IMR-90 (cell line): Measurements from ENCODE around the gene MYL11. TPM values are rescaled to one million over a fixed set of nuclear protein-coding genes. Genes with fewer than 3 reads are reported as not detected.

ENCODE experiments used
- ATAC-seq: fragments of 200-7000 bp; cut with Tn5 transposase; 2 replicates; pipeline ENCODE4 v1.9.1; 2020; ENCODE audit warnings: low read depth, mild to moderate bottlenecking, moderate library complexity
- BruUV-seq: library from RNA; stranded (reverse); fragments of 400-500 nt; replicated peaks from 2 replicates; lab custom pipeline; 2021; lab: Mats Ljungman, UMichigan
- CTCF ChIA-PET: fragments of 300-600 bp; formaldehyde crosslinking; extraction: SDS; loops from one replicate; lab custom pipeline; 2021; ENCODE audit warnings: antibody characterized with exemption; lab: Yijun Ruan, JAX
- POLR2A ChIA-PET: fragments of 300-600 bp; sonication (Branson Sonifier 250); formaldehyde crosslinking; loops from one replicate; lab custom pipeline; 2022; ENCODE audit warnings: antibody characterized with exemption; ENCODE audit not compliant: unreplicated experiment; lab: Charles Lee
- DNase-seq: peaks from one replicate; pipeline ENCODE4 v3.0.0; 2013
- H2AFZ ChIP-seq: replicated peaks from 2 replicates; pipeline ENCODE3; 2013; ENCODE audit warnings: low read length, mild to moderate bottlenecking; ENCODE audit not compliant: poor library complexity
- H2AK5ac ChIP-seq: 2 replicates; pipeline ENCODE4 v1.6.1; 2013; ENCODE audit warnings: low read depth, low read length, inconsistent platforms
- H2AK9ac ChIP-seq: replicated peaks from 2 replicates; pipeline ENCODE3; 2013; ENCODE audit warnings: mild to moderate bottlenecking, low read depth, low read length, moderate library complexity; ENCODE audit not compliant: poor library complexity
- H2BK120ac ChIP-seq: 2 replicates; pipeline ENCODE4 v1.6.1; 2013; ENCODE audit warnings: low read depth, low read length, inconsistent platforms
- H2BK15ac ChIP-seq: 3 replicates; pipeline ENCODE4 v1.6.1; 2013; ENCODE audit warnings: low read depth, low read length, inconsistent platforms
- H2BK20ac ChIP-seq: 2 replicates; pipeline ENCODE4 v1.6.1; 2013; ENCODE audit warnings: low read depth, mild to moderate bottlenecking, inconsistent platforms, low read length, moderate library complexity
- H2BK5ac ChIP-seq: 2 replicates; pipeline ENCODE4 v1.6.1; 2013; ENCODE audit warnings: mild to moderate bottlenecking, low read depth, low read length, inconsistent platforms; ENCODE audit not compliant: poor library complexity, severe bottlenecking
- H3K14ac ChIP-seq: replicated peaks from 2 replicates; pipeline ENCODE4 v1.6.1; 2013; ENCODE audit warnings: low read depth, low read length, inconsistent platforms
- H3K18ac ChIP-seq: 2 replicates; pipeline ENCODE4 v1.6.1; 2013; ENCODE audit warnings: low read depth, low read length, control low read depth
- H3K23ac ChIP-seq: 2 replicates; pipeline ENCODE4 v1.6.1; 2013; ENCODE audit warnings: low read depth, low read length, inconsistent platforms
- H3K27ac ChIP-seq: 2 replicates; pipeline ENCODE4 v1.5.1; 2013; ENCODE audit warnings: mild to moderate bottlenecking, control low read depth, low read length; ENCODE audit not compliant: insufficient read depth
- H3K27me3 ChIP-seq: 2 replicates; pipeline ENCODE4 v1.6.1; 2013; ENCODE audit warnings: low read length; ENCODE audit not compliant: control insufficient read depth, insufficient read depth
- H3K36me3 ChIP-seq: 2 replicates; pipeline ENCODE4 v1.6.1; 2013; ENCODE audit warnings: low read length, mixed read lengths; ENCODE audit not compliant: control insufficient read depth, insufficient read depth
- H3K4ac ChIP-seq: 2 replicates; pipeline ENCODE4 v1.6.1; 2013; ENCODE audit warnings: low read depth, low read length, inconsistent platforms
- H3K4me1 ChIP-seq: 2 replicates; pipeline ENCODE4 v1.6.1; 2013; ENCODE audit warnings: low read length, mixed read lengths; ENCODE audit not compliant: control insufficient read depth, insufficient read depth
- H3K4me2 ChIP-seq: 2 replicates; pipeline ENCODE4 v1.6.1; 2013; ENCODE audit warnings: low read depth, mild to moderate bottlenecking, control low read depth, low read length, moderate library complexity
- H3K4me3 ChIP-seq: 2 replicates; pipeline ENCODE4 v1.5.1; 2013; ENCODE audit warnings: low read depth, mild to moderate bottlenecking, control low read depth, low read length, moderate library complexity; ENCODE audit not compliant: insufficient read depth
- H3K56ac ChIP-seq: 2 replicates; pipeline ENCODE4 v1.6.1; 2013; ENCODE audit warnings: low read length, inconsistent platforms; ENCODE audit not compliant: insufficient read depth; ENCODE audit errors: extremely low read depth
- H3K79me1 ChIP-seq, 2 experiments: 2 replicates each; pipeline ENCODE4 v1.6.1; 2013; ENCODE audit warnings: low read length in 2 of 2, inconsistent platforms in 1 of 2, low read depth in 1 of 2
- H3K9ac ChIP-seq: 2 replicates; pipeline ENCODE4 v1.6.1; 2013; ENCODE audit warnings: low read depth, low read length, control low read depth
- H3K9me1 ChIP-seq: 2 replicates; pipeline ENCODE4 v1.6.1; 2013; ENCODE audit warnings: low read length, inconsistent platforms; ENCODE audit not compliant: insufficient read depth
- H3K9me3 ChIP-seq: 2 replicates; pipeline ENCODE4 v1.6.1; 2013; ENCODE audit warnings: low read length; ENCODE audit not compliant: control insufficient read depth, insufficient read depth
- H4K20me1 ChIP-seq: 2 replicates; pipeline ENCODE4 v1.6.1; 2013; ENCODE audit warnings: low read length, inconsistent platforms; ENCODE audit not compliant: insufficient read depth
- H4K5ac ChIP-seq: 2 replicates; pipeline ENCODE4 v1.6.1; 2013; ENCODE audit warnings: mild to moderate bottlenecking, low read depth, low read length, control low read depth
- H4K8ac ChIP-seq, 2 experiments: 2 replicates each; pipeline ENCODE4 v1.6.1; 2013; ENCODE audit warnings: low read depth in 2 of 2, low read length in 2 of 2, control low read depth in 1 of 2, inconsistent platforms in 1 of 2
- H4K91ac ChIP-seq: 2 replicates; pipeline ENCODE4 v1.6.1; 2013; ENCODE audit warnings: low read depth, low read length, inconsistent platforms; ENCODE audit not compliant: insufficient read depth
- CEBPB ChIP-seq: IDR thresholded peaks from 2 replicates; pipeline ENCODE4 v1.6.1; 2012; ENCODE audit warnings: low read depth, low read length, improper control_type of control experiment
- CHD1 ChIP-seq: IDR thresholded peaks from 2 replicates; pipeline ENCODE4 v1.6.1; 2012; ENCODE audit warnings: low read depth, low read length, improper control_type of control experiment
- CTCF ChIP-seq: conservative IDR thresholded peaks from 2 replicates; pipeline ENCODE4 v1.5.1; 2012; ENCODE audit warnings: mild to moderate bottlenecking, low read depth, low read length, improper control_type of control experiment
- ELK1 ChIP-seq: fragments of 150-350 bp; IDR thresholded peaks from 2 replicates; pipeline ENCODE4 v1.6.1; 2016; ENCODE audit warnings: low read depth, mild to moderate bottlenecking, low read length, moderate library complexity, borderline replicate concordance
- FOS ChIP-seq: fragments of 150-350 bp; IDR thresholded peaks from 2 replicates; pipeline ENCODE4 v1.6.1; 2016; ENCODE audit warnings: low read depth, low read length
- MAFK ChIP-seq: IDR thresholded peaks from 2 replicates; pipeline ENCODE4 v1.6.1; 2012; ENCODE audit warnings: low read depth, low read length, improper control_type of control experiment
- MAZ ChIP-seq: IDR thresholded peaks from 2 replicates; pipeline ENCODE4 v1.6.1; 2012; ENCODE audit warnings: low read depth, mild to moderate bottlenecking, low read length, improper control_type of control experiment, moderate library complexity, borderline replicate concordance
- NFE2L2 ChIP-seq: fragments of 150-350 bp; IDR thresholded peaks from 2 replicates; pipeline ENCODE4 v1.6.1; 2016; ENCODE audit warnings: low read depth, mild to moderate bottlenecking, low read length
- POLR2A ChIP-seq: IDR thresholded peaks from 2 replicates; pipeline ENCODE4 v1.6.1; 2012; ENCODE audit warnings: mild to moderate bottlenecking, low read depth, low read length
- RAD21 ChIP-seq: IDR thresholded peaks from 2 replicates; pipeline ENCODE4 v1.6.1; 2012; ENCODE audit warnings: low read length, improper control_type of control experiment
- RCOR1 ChIP-seq: IDR thresholded peaks from 2 replicates; pipeline ENCODE4 v1.6.1; 2012; ENCODE audit warnings: mild to moderate bottlenecking, low read length, improper control_type of control experiment; ENCODE audit not compliant: insufficient replicate concordance
- RFX5 ChIP-seq: IDR thresholded peaks from 2 replicates; pipeline ENCODE4 v1.8.0; 2012; ENCODE audit warnings: low read depth, mild to moderate bottlenecking, low read length, moderate library complexity
- SMC3 ChIP-seq: fragments of 150-350 bp; IDR thresholded peaks from 2 replicates; pipeline ENCODE4 v1.6.1; 2016; ENCODE audit warnings: low read depth, mild to moderate bottlenecking, antibody characterized with exemption, low read length, moderate library complexity
- WGBS, 2 experiments: methylation state at CpG; one replicate each; pipeline versions ENCODE4 v1.1.5 to v1.1.7; 2013; ENCODE audit warnings: missing lambda C conversion rate in 2 of 2; ENCODE audit not compliant: insufficient read length in 1 of 2; ENCODE audit errors: extremely low coverage in 2 of 2; 5-methylcytosine and 5-hydroxymethylcytosine counted together
- dilution Hi-C: fragments of 300-500 bp; cut with HindIII; formaldehyde crosslinking; loops from one replicate; pipeline ENCODE4 v1.14.3; 2018; ENCODE audit warnings: low sequenced_read_pairs; ENCODE audit not compliant: unreplicated experiment
- in situ Hi-C: fragments of 300-500 bp; cut with MboI; formaldehyde crosslinking; loops from 3 replicates; pipeline ENCODE4 v1.14.3; 2019; ENCODE audit warnings: low sequenced_read_pairs, inconsistent platforms, mixed read lengths
- intact Hi-C: fragments of 100-400 bp; cut with micrococcal nuclease; formaldehyde crosslinking; loops from 2 replicates; pipeline ENCODE4 v1.10.0; 2022
- polyA plus RNA-seq, 3 experiments: library from polyadenylated mRNA; depleted of rRNA; stranded (reverse); fragments of >200 nt; gene quantifications; 2 replicates each; pipeline ENCODE4 v1.2.3, GENCODE V29; 2012; ENCODE audit warnings: low replicate concordance in 1 of 3
- total RNA-seq: library from RNA; depleted of rRNA; stranded (reverse); fragments of >200 nt; gene quantifications from 2 replicates; pipeline ENCODE4 v1.2.3, GENCODE V29; 2012

The MYL11 gene
- total and polyA plus RNA-seq, 2 of the 4 experiments (the other 2 are of a cell fraction): 1.1 TPM; not detected in 1

- H4K20me1 ChIP-seq: peaks cover 23% of the 10 kb centered on the region
- in situ Hi-C loops: no loop called here
- CTCF ChIA-PET: no interaction called here
- WGBS, 2 experiments: no CpG with 5 or more reads among the region's 6 CpGs
- DNase-seq (no peak), ATAC-seq (no peak)
- H3K4me2 ChIP-seq: no peak overlapping the region
- peak overlapping the region; percentile 89 for H2AK9ac ChIP-seq
- H2BK120ac ChIP-seq: no peak overlapping the region
- no peak for TF ChIP-seq CHD1
- TF ChIP-seq RCOR1: no peak
- TF ChIP-seq MAZ: no peak
- no peak for TF ChIP-seq FOS
- no peak for TF ChIP-seq POLR2A
- no peak for TF ChIP-seq NFE2L2
- no peak for TF ChIP-seq MAFK
- no peak for TF ChIP-seq CTCF
- TF ChIP-seq SMC3: no peak
- TF ChIP-seq RFX5: no peak
- no peak for TF ChIP-seq CEBPB
- no peak for TF ChIP-seq RAD21
- no peak for TF ChIP-seq ELK1
- H3K4me3 ChIP-seq: no peak overlapping the region
- 0 out of 3 replicates have a peak overlapping the region, but pooled peaks have one; percentile 2 for H2BK15ac ChIP-seq
- peaks cover 4% of the 10 kb centered on the region for H3K4me1 ChIP-seq
- H3K56ac ChIP-seq: no peak overlapping the region
- no peak overlapping the region for H2BK5ac ChIP-seq
- no peak overlapping the region for H3K23ac ChIP-seq
- H3K9me1 ChIP-seq: peaks cover 21% of the 10 kb centered on the region
- peak overlapping the region; percentile 44 to 87; a peak in 3 of 4 replicates for H4K8ac ChIP-seq
- H2AK5ac ChIP-seq: peak overlapping the region; percentile 92; the same call in 1 of the 2 replicates
- 0 out of 2 replicates have a peak overlapping the region, but pooled peaks have one; percentile 45 for H4K91ac ChIP-seq
- H3K27me3 ChIP-seq: no peaks in the 10 kb centered on the region
- H3K9ac ChIP-seq: no peak overlapping the region
- intact Hi-C loops: no loop called here
- H2AFZ ChIP-seq: peak overlapping the region; percentile 86
- dilution Hi-C loops: no loop called here
- H3K18ac ChIP-seq: no peak overlapping the region
- BruUV-seq: no TSS peak
- peaks cover 0 to 37% of the 10 kb centered on the region in 2 experiments; a peak in 2 of 4 replicates for H3K79me1 ChIP-seq
- no peak overlapping the region for H3K27ac ChIP-seq
- H2BK20ac ChIP-seq: no peak overlapping the region
- no peaks in the 10 kb centered on the region for H3K9me3 ChIP-seq
- H4K5ac ChIP-seq: no peak overlapping the region; the same call in 1 of the 2 replicates
- POLR2A ChIA-PET: no interaction called here
- H3K36me3 ChIP-seq: 0 out of 2 replicates have a peak, but pooled peaks cover 2% of the 10 kb centered on the region
- no peak overlapping the region for H3K4ac ChIP-seq
- H3K14ac ChIP-seq: no peak overlapping the region
Measured at GRCh38 chr16:30372038-30372712, 2.4 kb upstream of the MYL11 start.
